Esophagus mucosa (tissue), 1 donor: Measurements from ENCODE around the gene ZNF267. TPM values are rescaled to one million over a fixed set of nuclear protein-coding genes. Genes with fewer than 3 reads are reported as not detected.
"Not testable (repeated sequence)": the region's sequence is repeated elsewhere in the genome, so short reads cannot be mapped to it uniquely, and the experiment has no call there.

Experiments
- ATAC-seq: fragments of 200-7000 bp; cut with Tn5 transposase; one replicate; pipeline ENCODE4 v1.9.1; 2020
- total RNA-seq: library from RNA; stranded (reverse); gene quantifications from one replicate; pipeline ENCODE4 v1.2.4, GENCODE V29; 2023
- donor health status: DM: yes; HTN: yes; CAD: no.

ZNF267 gene
- 10.4 TPM for total RNA-seq

GRCh38 chr16:31873556-31874365 is at the start of gene ZNF267:
Gene ZNF267, plus strand, starts transcription at chr16:31873807. Its CDS starts 160 bp downstream, at chr16:31873967.
- peak; percentile 91 for ATAC-seq

- no peak for ATAC-seq
These were observed 40.6 kb upstream of the ZNF267 start for GRCh38 chr16:31833047-31833446.

- not testable (repeated sequence) for ATAC-seq
These were observed 37.2 kb upstream of the ZNF267 start for GRCh38 chr16:31836396-31836795.

GRCh38 chr16:31842864-31843263 is 30.7 kb upstream of the ZNF267 start:
- ATAC-seq: no peak

- not testable (repeated sequence) for ATAC-seq
These were observed 25.0 kb upstream of the ZNF267 start for GRCh38 chr16:31848572-31848971.

GRCh38 chr16:31853291-31853690 is 20.3 kb upstream of the ZNF267 start:
- ATAC-seq: no peak

- ATAC-seq: no peak
These were observed 13.1 kb upstream of the ZNF267 start for GRCh38 chr16:31860508-31860907.

GRCh38 chr16:31861455-31861854 is 12.2 kb upstream of the ZNF267 start:
- no peak for ATAC-seq

- ATAC-seq: no peak
These were observed 10.8 kb upstream of the ZNF267 start for GRCh38 chr16:31862761-31863160.

GRCh38 chr16:31868164-31868563 is 5.4 kb upstream of the ZNF267 start:
- no peak for ATAC-seq

- peak; percentile 53 for ATAC-seq
These were observed 4.9 kb upstream of the ZNF267 start for GRCh38 chr16:31868691-31869167.

- peak; percentile 79 for ATAC-seq
These were observed 4.0 kb upstream of the ZNF267 start for GRCh38 chr16:31869511-31870201.

GRCh38 chr16:31870809-31871208 is 2.8 kb upstream of the ZNF267 start:
- ATAC-seq: no peak

GRCh38 chr16:31871510-31871909 is 2.1 kb upstream of the ZNF267 start:
- no peak for ATAC-seq

- ATAC-seq: no peak
These were observed 1.4 kb upstream of the ZNF267 start for GRCh38 chr16:31872201-31872600.

GRCh38 chr16:31874366-31875111 is 932 bp downstream of the ZNF267 start:
- ATAC-seq: peak; percentile 59

- ATAC-seq: peak; percentile 30
These were observed 1.7 kb downstream of the ZNF267 start for GRCh38 chr16:31875112-31875803.

GRCh38 chr16:31875928-31876547 is 2.4 kb downstream of the ZNF267 start:
- ATAC-seq: no peak

- peak; percentile 45 for ATAC-seq
These were observed 3.6 kb downstream of the ZNF267 start for GRCh38 chr16:31876951-31877828.

- no peak for ATAC-seq
These were observed 4.5 kb downstream of the ZNF267 start for GRCh38 chr16:31877876-31878642.
